ENCODE results near the gene AP4E1. TPM values are rescaled to one million over a fixed set of nuclear protein-coding genes. Genes with fewer than 3 reads are reported as not detected.

AP4E1 gene
- total and polyA plus RNA-seq, 2 donors (not counting 3 experiments of a cell fraction or from before 2014, with no cell fraction given): 1.6 to 9.8 TPM

- no peak overlapping the region for H3K4me3 ChIP-seq (replicated peaks in 1 of 3; ENCODE audit: insufficient read depth in 1 of 3, low read depth in 1 of 3, low read length in 3 of 3)
- DNase-seq (ENCODE audit: low read depth, low spot score) (no peak), FAIRE-seq (no peak)
- H3K4me2 ChIP-seq (ENCODE audit: insufficient read depth, low read length): no peak overlapping the region
- no peak for TF ChIP-seq MYC (IDR thresholded peaks at IDR 0.05; ENCODE audit: low read depth, low read length)
- TF ChIP-seq POLR2A (IDR thresholded peaks at IDR 0.05; ENCODE audit: low read depth, low read length): no peak
- TF ChIP-seq FOS (IDR thresholded peaks at IDR 0.05; ENCODE audit: borderline replicate concordance, insufficient read depth, low read length): no peak
- TF ChIP-seq GATA2 (IDR thresholded peaks at IDR 0.05; ENCODE audit: insufficient read depth, insufficient read length, low read depth, low read length): no peak
- TF ChIP-seq MAX (IDR thresholded peaks at IDR 0.05; ENCODE audit: insufficient read depth, insufficient read length): no peak
- no peak for TF ChIP-seq CTCF (IDR thresholded peaks at IDR 0.05; ENCODE audit: extremely low read depth in 1 of 2, insufficient read depth in 1 of 2, low read depth in 1 of 2, low read length in 2 of 2)
- no peak for TF ChIP-seq EZH2 (IDR thresholded peaks at IDR 0.05; ENCODE audit: borderline replicate concordance, low read depth, low read length, severe bottlenecking)
- no peak for TF ChIP-seq JUN (IDR thresholded peaks at IDR 0.05; ENCODE audit: borderline replicate concordance, insufficient read depth, insufficient read length, low read depth)
- TF ChIP-seq POLR2AphosphoS5 (IDR thresholded peaks at IDR 0.05; ENCODE audit: insufficient read depth, low read depth, low read length): no peak
- H3K9me3 ChIP-seq (replicated peaks; ENCODE audit: control insufficient read depth, insufficient read depth, low read length): no peaks in the 10 kb centered on the region
- H3K27me3 ChIP-seq (ENCODE audit: control insufficient read depth in 2 of 2, insufficient read depth in 2 of 2, low read length in 2 of 2): no peaks in the 10 kb centered on the region
- peaks cover 0 to 2% of the 10 kb centered on the region in 2 experiments for H3K36me3 ChIP-seq (ENCODE audit: control insufficient read depth in 2 of 2, extremely low read depth in 1 of 2, insufficient read depth in 2 of 2, low read length in 2 of 2)
- no TSS peak for BruUV-seq (replicated peaks)
- no peaks in the 10 kb centered on the region for H3K4me1 ChIP-seq (ENCODE audit: control insufficient read depth, extremely low read depth, insufficient read depth, low read length)
- no peaks in the 10 kb centered on the region for H3K9me1 ChIP-seq (replicated peaks; ENCODE audit: control insufficient read depth, extremely low read depth, insufficient read depth, low read length)
- ChIA-PET CTCF (no interaction called here), POLR2A (no interaction called here)
- intact Hi-C loops (cut with micrococcal nuclease): no loop called here
- no peaks in the 10 kb centered on the region for H3K79me2 ChIP-seq (ENCODE audit: control insufficient read depth, insufficient read depth, low read length)
- no peaks in the 10 kb centered on the region for H4K20me1 ChIP-seq (replicated peaks; ENCODE audit: control insufficient read depth, extremely low read depth, insufficient read depth, low read length)
- H2AFZ ChIP-seq (ENCODE audit: low read depth, low read length): no peak overlapping the region
- no peak overlapping the region for H3K27ac ChIP-seq (ENCODE audit: insufficient read depth, low read depth, low read length)
- no peak overlapping the region for H3K9ac ChIP-seq (replicated peaks; ENCODE audit: extremely low read depth, insufficient read depth, low read length)
- dilution Hi-C loops (cut with MboI; ENCODE audit: extremely low pct_ligation_motif_present, low sequenced_read_pairs): no loop called here
These were observed 68.7 kb downstream of the AP4E1 start for GRCh38 chr15:50977162-50977561.

Data from endothelial cell of umbilical vein (primary cell).